ENCODE measurements around the gene IMPDH1. TPM values are rescaled to one million over a fixed set of nuclear protein-coding genes. Genes with fewer than 3 reads are reported as not detected.

The IMPDH1 gene
- total RNA-seq, 4 donors from 2014 or later: 29.1 to 72.1 (median 56.0) TPM

- WGBS: 51% methylated on average over 2 of the region's 2 CpGs
- H3K4me1 ChIP-seq: peaks cover 5 to 13% (median 10%) of the 10 kb centered on the region in 4 donors
- TF ChIP-seq EP300 (IDR thresholded peaks at IDR 0.05): no peak
- no peak for TF ChIP-seq POLR2AphosphoS5 (IDR thresholded peaks at IDR 0.05)
- TF ChIP-seq, protein P1, sequence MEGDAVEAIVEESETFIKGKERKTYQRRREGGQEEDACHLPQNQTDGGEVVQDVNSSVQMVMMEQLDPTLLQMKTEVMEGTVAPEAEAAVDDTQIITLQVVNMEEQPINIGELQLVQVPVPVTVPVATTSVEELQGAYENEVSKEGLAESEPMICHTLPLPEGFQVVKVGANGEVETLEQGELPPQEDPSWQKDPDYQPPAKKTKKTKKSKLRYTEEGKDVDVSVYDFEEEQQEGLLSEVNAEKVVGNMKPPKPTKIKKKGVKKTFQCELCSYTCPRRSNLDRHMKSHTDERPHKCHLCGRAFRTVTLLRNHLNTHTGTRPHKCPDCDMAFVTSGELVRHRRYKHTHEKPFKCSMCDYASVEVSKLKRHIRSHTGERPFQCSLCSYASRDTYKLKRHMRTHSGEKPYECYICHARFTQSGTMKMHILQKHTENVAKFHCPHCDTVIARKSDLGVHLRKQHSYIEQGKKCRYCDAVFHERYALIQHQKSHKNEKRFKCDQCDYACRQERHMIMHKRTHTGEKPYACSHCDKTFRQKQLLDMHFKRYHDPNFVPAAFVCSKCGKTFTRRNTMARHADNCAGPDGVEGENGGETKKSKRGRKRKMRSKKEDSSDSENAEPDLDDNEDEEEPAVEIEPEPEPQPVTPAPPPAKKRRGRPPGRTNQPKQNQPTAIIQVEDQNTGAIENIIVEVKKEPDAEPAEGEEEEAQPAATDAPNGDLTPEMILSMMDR (IDR thresholded peaks at IDR 0.05): no peak
- TF ChIP-seq POLR2A (IDR thresholded peaks at IDR 0.05; ENCODE audit: low read depth): no peak
- peaks cover 0 to 6% (median 0%) of the 10 kb centered on the region in 4 donors for H3K27me3 ChIP-seq
- H3K27ac ChIP-seq (replicated peaks in 1 of 4): no peak overlapping the region
- intact Hi-C loops (cut with DNase I): loop anchor here (2.0 kb wide), 1 partner anchor 40 kb away; no protein-coding TSS in a partner anchor
- no peak for DNase-seq (ENCODE audit: extremely low spot score)
- H3K36me3 ChIP-seq: peaks cover 8 to 29% (median 28%) of the 10 kb centered on the region in 4 donors
- H3K4me3 ChIP-seq: no peak overlapping the region
- H3K9me3 ChIP-seq: no peaks in the 10 kb centered on the region
These were observed 20.6 kb downstream of the IMPDH1 start for GRCh38 chr7:128389085-128389617.

- no peak overlapping the region for H3K27ac ChIP-seq (replicated peaks in 1 of 4)
- no peak overlapping the region for H3K4me3 ChIP-seq
- 55% methylated on average over 3 of the region's 3 CpGs for WGBS
- intact Hi-C loops (cut with DNase I): loop anchor here (2.0 kb wide), 1 partner anchor 39 kb away; no protein-coding TSS in a partner anchor
- H3K36me3 ChIP-seq: peaks cover 3 to 18% (median 17%) of the 10 kb centered on the region in 4 donors
- TF ChIP-seq, protein P1 (IDR thresholded peaks at IDR 0.05): no peak
- no peak for TF ChIP-seq POLR2AphosphoS5 (IDR thresholded peaks at IDR 0.05)
- no peak for TF ChIP-seq POLR2A (IDR thresholded peaks at IDR 0.05; ENCODE audit: low read depth)
- no peak for TF ChIP-seq EP300 (IDR thresholded peaks at IDR 0.05)
- no peaks in the 10 kb centered on the region for H3K9me3 ChIP-seq
- H3K27me3 ChIP-seq: peaks cover 0 to 6% (median 0%) of the 10 kb centered on the region in 4 donors
- no peak for DNase-seq (ENCODE audit: extremely low spot score)
- peaks cover 5 to 13% (median 10%) of the 10 kb centered on the region in 4 donors for H3K4me1 ChIP-seq
These were observed 21.7 kb downstream of the IMPDH1 start for GRCh38 chr7:128388145-128388485.

- Histone ChIP-seq H3K27me3 (peaks cover 0 to 6% (median 0%) of the 10 kb centered on the region in 4 donors), H3K9me3 (no peaks in the 10 kb centered on the region), H3K27ac (replicated peaks in 1 of 4) (no peak overlapping the region), H3K36me3 (peaks cover 2 to 12% (median 11%) of the 10 kb centered on the region in 4 donors), H3K4me1 (peaks cover 5 to 13% (median 10%) of the 10 kb centered on the region in 4 donors), H3K4me3 (peak overlapping the region in 1 of 4 donors; percentile 24)
- TF ChIP-seq POLR2A (IDR thresholded peaks at IDR 0.05; ENCODE audit: low read depth): no peak
- no peak for TF ChIP-seq EP300 (IDR thresholded peaks at IDR 0.05)
- no peak for TF ChIP-seq POLR2AphosphoS5 (IDR thresholded peaks at IDR 0.05)
- TF ChIP-seq, protein P1 (IDR thresholded peaks at IDR 0.05): peak; percentile 79 to 95 (median 86)
- DNase-seq (ENCODE audit: extremely low spot score): no peak
- WGBS: 11% methylated on average over 18 of the region's 24 CpGs
- intact Hi-C loops (cut with DNase I): loop anchor here (2.0 kb wide), 1 partner anchor 39 kb away; no protein-coding TSS in a partner anchor
These were observed 22.3 kb downstream of the IMPDH1 start for GRCh38 chr7:128387216-128388144.

GRCh38 chr7:128385988-128386925, 23.5 kb downstream of the IMPDH1 start:
- no peak overlapping the region for H3K27ac ChIP-seq (replicated peaks in 1 of 4)
- no peak overlapping the region for H3K4me3 ChIP-seq
- no peak for TF ChIP-seq EP300 (IDR thresholded peaks at IDR 0.05)
- TF ChIP-seq, protein P1 (IDR thresholded peaks at IDR 0.05): no peak
- no peak for TF ChIP-seq POLR2AphosphoS5 (IDR thresholded peaks at IDR 0.05)
- H3K9me3 ChIP-seq: no peaks in the 10 kb centered on the region
- intact Hi-C loops (cut with DNase I): no loop called here
- no peak for DNase-seq (ENCODE audit: extremely low spot score)
- peaks cover 0 to 11% (median 0%) of the 10 kb centered on the region in 4 donors for H3K27me3 ChIP-seq
- 98% methylated on average over 4 of the region's 4 CpGs for WGBS
- peaks cover 5 to 13% (median 12%) of the 10 kb centered on the region in 4 donors for H3K4me1 ChIP-seq
- no peaks in the 10 kb centered on the region for H3K36me3 ChIP-seq

Data from esophagus muscularis mucosa (tissue), 4 donors.